IPS DF 19.7 (cell line): ENCODE results near the gene PLEKHA7.
A peak's percentile ranks its signal among the peaks of the same experiment; 100 is the strongest.

ENCODE experiments used
- DNase-seq: peaks from one replicate; pipeline ENCODE4 v3.0.0-alpha.2; 2013; ENCODE audit warnings: low read depth, low spot score

The PLEKHA7 gene

GRCh38 chr11:16844268-16844771, 169.9 kb downstream of the PLEKHA7 start:
- no peak for DNase-seq

DNA sequence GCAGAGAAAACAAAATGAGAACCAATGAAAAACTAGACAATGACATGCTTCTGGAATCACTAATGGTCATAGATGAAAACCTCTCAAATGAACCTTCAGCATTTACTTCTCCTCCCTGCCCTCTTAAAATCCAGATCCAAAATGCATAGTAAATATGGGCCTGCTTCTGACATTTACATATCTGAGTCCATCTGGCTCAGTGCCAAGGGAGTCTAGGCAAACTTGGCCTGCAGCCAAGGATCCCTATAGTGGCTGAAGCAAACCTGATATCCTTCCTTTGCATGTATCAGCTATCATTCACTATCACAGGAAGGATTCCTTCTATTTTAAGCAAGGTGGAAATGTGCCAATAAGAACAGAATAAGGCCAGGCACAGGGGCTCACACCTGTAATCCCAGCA, 170.9 kb downstream of the PLEKHA7 start:
- no peak for DNase-seq

GRCh38 chr11:16841984-16842383, 172.2 kb downstream of the PLEKHA7 start:
- DNase-seq, result no peak

GRCh38 chr11:16841481-16841880, 172.7 kb downstream of the PLEKHA7 start:
- DNase-seq, result no peak

GRCh38 chr11:16840951-16841350, 173.3 kb downstream of the PLEKHA7 start:
- no peak for DNase-seq

GRCh38 chr11:16839821-16840220, 174.4 kb downstream of the PLEKHA7 start:
- DNase-seq, result no peak

- no peak for DNase-seq
These were observed 179.8 kb downstream of the PLEKHA7 start for GRCh38 chr11:16834384-16834783.

- no peak for DNase-seq
These were observed 181.2 kb downstream of the PLEKHA7 start for GRCh38 chr11:16833026-16833425.

DNA sequence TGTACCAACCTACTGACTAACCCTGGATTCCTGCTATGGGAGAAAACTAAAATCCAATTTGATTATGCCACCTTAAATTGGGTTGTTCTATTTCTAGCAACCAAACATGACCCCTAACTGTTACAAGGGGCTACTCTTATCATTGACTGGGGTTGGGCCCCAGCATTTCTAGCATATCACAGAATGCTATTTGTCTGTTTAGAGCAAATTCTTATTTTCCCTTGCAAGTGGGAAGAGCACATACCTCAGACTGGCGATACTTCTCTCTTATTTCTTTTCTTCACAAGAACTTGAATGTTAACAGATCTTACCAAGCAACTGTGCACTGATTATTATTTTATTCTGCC, 182.0 kb downstream of the PLEKHA7 start:
- no peak for DNase-seq

DNA sequence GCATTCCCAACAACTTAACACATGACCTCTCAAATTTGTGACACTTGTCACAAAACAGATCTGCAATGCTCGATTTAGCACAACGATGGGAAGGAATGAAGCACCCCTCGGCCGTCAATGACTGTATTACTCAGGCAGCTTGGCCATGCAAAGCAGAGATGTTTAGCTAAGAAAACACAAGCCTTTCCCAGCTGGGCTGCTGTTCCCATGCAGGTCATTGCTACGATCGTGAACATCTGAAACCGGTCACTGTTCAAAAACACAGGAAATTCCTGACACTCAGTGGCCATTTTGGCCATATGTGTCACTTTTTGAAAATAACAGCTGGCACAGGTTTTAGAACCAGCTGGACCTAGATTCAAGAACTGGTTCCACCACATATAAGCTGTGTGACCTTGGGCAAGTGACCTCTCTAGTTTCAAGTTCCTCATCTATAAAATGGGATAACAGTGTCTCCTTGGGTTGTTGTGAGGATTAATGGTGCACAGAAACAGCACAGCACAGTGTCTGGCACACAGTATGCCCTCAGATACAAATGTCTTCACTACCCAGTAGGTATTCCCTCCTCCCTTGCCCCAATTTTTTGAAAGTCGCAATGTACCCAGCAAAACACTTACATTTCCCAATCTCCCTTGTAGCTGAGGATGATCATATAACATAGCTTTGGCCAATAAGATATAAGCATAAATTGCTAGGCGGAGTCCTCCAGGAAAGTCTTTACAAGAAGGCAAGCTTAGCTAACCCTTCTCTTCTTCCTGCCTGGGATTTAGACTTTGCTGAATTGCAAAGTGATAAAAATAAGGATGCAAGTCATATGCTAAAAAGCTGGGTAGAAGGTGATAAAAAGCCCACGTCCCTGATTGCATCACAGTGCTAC, 182.7 kb downstream of the PLEKHA7 start:
- no peak for DNase-seq

DNA sequence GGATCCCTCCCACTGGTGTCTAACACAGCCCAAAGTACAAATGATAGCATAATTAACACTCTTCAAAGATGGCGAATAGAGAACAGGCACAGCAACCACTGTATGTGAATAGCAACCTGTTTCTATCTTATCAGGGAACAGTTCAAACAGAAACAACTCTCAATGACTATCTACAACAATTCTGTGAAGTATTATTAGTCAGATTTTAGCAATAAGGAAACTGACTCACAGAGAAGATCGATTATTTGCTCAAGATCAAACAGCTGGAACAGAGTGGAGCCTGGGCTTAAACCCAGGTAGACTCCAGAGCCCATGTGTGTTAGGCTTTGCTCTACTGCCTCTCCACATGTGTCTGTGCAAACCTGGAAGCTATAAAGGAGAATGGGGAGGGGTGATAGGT, 187.1 kb downstream of the PLEKHA7 start:
- no peak for DNase-seq

- no peak for DNase-seq
These were observed 188.2 kb downstream of the PLEKHA7 start for GRCh38 chr11:16825968-16826367.

DNA sequence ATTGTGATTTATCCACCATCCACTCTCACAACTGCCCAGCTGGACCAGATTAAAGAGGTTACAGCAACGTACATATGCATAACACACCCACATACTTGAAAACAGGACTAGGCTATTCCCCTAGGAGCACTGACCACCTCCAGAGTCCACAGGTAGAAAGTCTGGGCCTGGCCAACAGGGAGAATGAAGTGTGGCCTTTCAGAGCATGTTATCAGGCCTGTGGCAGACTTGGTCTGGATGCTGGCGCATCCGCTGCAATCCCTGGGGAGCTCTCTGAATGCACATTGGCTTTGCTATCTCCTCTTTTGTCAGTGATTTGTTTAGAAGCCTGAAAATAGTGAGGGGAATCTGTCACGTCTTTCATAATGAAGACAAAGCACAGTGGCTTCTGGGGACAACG, 189.1 kb downstream of the PLEKHA7 start:
- DNase-seq, result no peak

- DNase-seq, result peak; percentile 50
These were observed 193.7 kb downstream of the PLEKHA7 start for GRCh38 chr11:16820324-16821092.

- DNase-seq, result no peak
These were observed 195.9 kb downstream of the PLEKHA7 start for GRCh38 chr11:16818284-16818683.

GRCh38 chr11:16817351-16817750, 196.9 kb downstream of the PLEKHA7 start:
- no peak for DNase-seq

DNA sequence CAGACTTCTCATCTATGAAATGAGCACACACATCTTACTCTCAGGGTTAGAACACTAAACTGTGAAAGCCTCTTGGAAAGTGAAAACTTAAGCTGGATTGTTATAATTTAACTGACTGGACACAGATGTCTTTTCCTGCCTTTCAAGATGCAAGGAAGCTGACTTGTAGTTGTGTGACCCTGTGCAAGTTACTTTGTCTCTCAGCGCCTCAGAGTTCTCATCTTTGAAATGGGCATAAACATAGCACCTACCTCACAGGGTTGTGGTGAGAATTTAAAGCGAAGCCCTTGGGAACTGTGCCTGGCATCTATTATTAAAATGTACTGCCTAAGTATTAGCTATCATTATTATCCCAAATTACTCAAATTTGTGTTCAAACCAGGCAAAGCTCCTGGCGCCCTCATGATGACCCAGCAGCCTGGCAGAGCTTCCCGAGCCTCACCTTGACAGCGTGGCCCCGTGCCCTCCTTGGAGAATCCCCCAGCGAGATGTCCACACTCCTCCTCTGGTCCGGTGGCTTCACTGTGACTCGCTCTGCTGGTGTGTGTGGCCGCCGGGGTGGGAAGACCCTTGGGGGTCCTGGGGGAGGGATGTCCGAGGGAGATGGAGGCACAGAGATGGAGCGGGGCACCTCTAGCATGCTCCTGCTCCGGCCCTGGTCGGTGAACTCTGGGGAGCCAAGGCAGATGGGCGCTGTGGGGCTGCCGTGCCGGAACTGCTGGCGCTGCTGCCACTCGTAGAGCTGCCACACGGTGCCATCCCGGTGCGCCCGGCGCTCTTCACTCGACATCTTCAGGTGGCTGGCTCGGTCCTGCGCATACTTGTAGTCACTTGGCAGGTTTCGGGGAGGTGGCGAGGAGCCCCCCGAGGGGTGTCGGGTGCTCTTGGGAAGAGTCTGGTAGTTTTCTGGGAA, 197.6 kb downstream of the PLEKHA7 start:
- no peak for DNase-seq

DNA sequence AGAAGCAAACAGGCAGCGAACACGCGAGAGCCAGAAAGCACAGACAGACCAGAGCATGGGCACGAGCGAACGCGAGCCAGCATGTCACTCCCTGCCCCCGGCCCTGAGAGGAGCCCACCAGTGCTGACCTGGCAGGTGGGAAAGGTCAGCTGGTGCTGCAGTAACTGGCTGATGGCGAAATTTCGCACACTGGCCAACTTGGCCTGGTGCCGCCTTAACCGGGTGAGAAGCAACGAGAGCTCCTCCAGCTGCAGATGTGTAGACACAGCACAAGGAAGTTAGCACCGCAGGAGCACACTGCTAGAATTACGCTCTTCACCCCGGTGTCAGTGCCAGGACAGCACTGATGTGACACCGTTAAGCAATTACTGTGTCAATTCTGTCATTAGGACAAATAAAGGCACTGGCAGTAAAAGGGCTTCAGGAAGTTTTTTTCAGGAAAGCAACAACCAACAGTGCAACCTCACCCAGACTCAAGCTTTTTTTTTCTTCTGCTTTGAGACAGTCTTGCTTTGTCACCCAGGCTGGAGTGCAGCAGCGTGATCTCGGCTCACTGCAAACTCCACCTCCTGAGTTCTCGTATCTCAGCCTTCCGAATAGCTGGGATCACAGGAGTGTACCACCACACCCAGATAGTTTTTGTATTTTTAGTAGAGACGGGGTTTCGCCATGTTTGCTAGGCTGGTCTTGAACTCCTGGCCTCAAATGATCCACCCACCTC, 199.0 kb downstream of the PLEKHA7 start:
- no peak for DNase-seq

DNA sequence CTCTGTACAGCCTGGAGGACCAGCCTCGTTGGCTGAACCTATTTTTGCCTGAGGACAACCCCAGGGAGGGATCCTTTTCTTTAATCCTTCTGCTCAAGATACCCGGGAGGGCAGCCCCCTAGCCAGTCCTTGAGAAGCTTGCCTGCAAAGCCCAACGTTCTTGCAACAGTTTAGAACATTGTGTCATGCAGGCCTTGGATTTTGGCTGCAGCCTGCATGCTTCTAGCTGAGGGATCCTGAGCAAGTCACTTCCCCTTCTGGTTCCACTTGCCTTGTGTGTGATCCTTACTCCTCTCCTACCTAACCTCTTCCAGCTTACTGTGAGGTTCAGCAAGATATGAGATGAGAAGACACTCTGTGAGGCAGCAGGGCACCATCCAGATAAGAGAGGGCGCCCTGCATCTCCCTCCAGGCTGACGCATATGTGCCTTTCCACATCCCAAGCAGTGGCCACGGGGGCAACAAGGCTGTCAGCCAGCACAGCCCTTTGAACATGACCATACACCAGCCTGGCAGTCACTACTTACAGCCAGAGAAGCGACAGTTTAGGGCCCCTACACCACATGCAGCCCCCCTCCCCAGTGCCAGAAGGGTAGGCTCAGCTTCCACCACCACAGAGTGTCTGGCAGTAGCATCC, 199.7 kb downstream of the PLEKHA7 start:
- DNase-seq, result no peak

DNA sequence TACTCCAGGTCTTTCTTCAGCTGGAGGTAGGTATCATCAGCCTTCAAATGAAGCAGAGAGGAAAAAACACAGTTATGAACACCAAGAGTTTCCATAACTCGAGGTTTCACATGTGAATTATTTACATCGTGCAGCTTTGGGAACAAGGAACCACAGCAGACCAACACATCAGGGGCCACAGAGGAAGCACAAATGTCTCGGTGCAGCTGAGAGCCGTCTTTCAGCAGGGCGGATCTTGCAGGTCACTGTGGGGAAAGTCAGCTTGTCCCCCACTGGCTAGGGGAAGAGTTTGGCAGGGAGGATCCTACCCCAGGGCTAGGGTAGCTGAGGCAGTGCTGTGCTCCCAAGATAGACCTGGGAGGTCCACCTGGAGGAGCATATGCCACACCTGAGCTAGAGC, 201.1 kb downstream of the PLEKHA7 start:
- no peak for DNase-seq

- no peak for DNase-seq
These were observed 201.9 kb downstream of the PLEKHA7 start for GRCh38 chr11:16812274-16812673.
